H1 (cell line): ENCODE data around the gene CHSY1. TPM values are rescaled to one million over a fixed set of nuclear protein-coding genes. Genes with fewer than 3 reads are reported as not detected.

ENCODE experiments used
- CTCF ChIA-PET: fragments of 300-600 bp; sonication (Branson Sonifier 250); formaldehyde crosslinking; loops from one replicate; lab custom pipeline; 2021; ENCODE audit not compliant: partially characterized antibody; lab: Charles Lee
- POLR2A ChIA-PET: fragments of 300-600 bp; sonication (Branson Sonifier 250); formaldehyde crosslinking; loops from one replicate; lab custom pipeline; 2021; ENCODE audit warnings: inconsistent platforms; ENCODE audit not compliant: partially characterized antibody; lab: Charles Lee
- DNase-seq, 2 experiments: peaks; one replicate each; pipeline versions ENCODE4 v3.0.0 to v3.0.0-alpha.2; 2010 to 2022; ENCODE audit warnings: low spot score in 2 of 2, low read depth in 1 of 2, mixed read lengths in 1 of 2
- FAIRE-seq: peaks from 2 replicates; lab custom pipeline; 2011; peaks lifted over from hg19 to GRCh38; lab: Jason Lieb, UNC
- H2AFZ ChIP-seq: 2 replicates; pipeline ENCODE4 v1.8.1; 2012; ENCODE audit warnings: low read length, inconsistent platforms
- H2AK5ac ChIP-seq: 2 replicates; pipeline ENCODE4 v1.6.1; 2013; ENCODE audit warnings: low read depth, low read length
- H2BK120ac ChIP-seq: replicated peaks from 2 replicates; pipeline ENCODE3; 2013; ENCODE audit warnings: low read depth, low read length, inconsistent platforms
- H2BK12ac ChIP-seq: 2 replicates; pipeline ENCODE4 v1.6.1; 2013; ENCODE audit warnings: low read depth, low read length
- H2BK15ac ChIP-seq: 2 replicates; pipeline ENCODE4 v1.6.1; 2013; ENCODE audit warnings: low read length
- H2BK20ac ChIP-seq: 2 replicates; pipeline ENCODE4 v1.6.1; 2013; ENCODE audit warnings: low read length
- H2BK5ac ChIP-seq: 2 replicates; pipeline ENCODE4 v1.6.1; 2013; ENCODE audit warnings: low read depth, low read length
- H3K14ac ChIP-seq: 2 replicates; pipeline ENCODE4 v1.6.1; 2013; ENCODE audit warnings: inconsistent platforms; ENCODE audit not compliant: insufficient read length
- H3K18ac ChIP-seq: 2 replicates; pipeline ENCODE4 v1.6.1; 2013; ENCODE audit warnings: low read length; ENCODE audit errors: extremely low read depth
- H3K23ac ChIP-seq: 2 replicates; pipeline ENCODE4 v1.6.1; 2013; ENCODE audit warnings: inconsistent platforms; ENCODE audit not compliant: insufficient read length
- H3K23me2 ChIP-seq: 2 replicates; pipeline ENCODE4 v1.6.1; 2013; ENCODE audit warnings: low read depth, low read length
- H3K27ac ChIP-seq: 2 replicates; pipeline ENCODE4 v1.6.1; 2011; ENCODE audit warnings: low read depth, low read length, inconsistent platforms
- H3K27me3 ChIP-seq, 4 experiments: replicated peaks in 1 of 4; 1 replicate in 1 of 4; 2 replicates in 3 of 4; pipeline versions ENCODE4 v1.6.1 to v1.8.1; 2011 to 2013; ENCODE audit warnings: low read length in 3 of 4, mild to moderate bottlenecking in 3 of 4, inconsistent platforms in 2 of 4, mixed read lengths in 2 of 4, moderate library complexity in 1 of 4; ENCODE audit not compliant: control insufficient read depth in 3 of 4, insufficient read depth in 3 of 4; ENCODE audit errors: extremely low read depth in 1 of 4
- H3K36me3 ChIP-seq, 4 experiments: 2 replicates each; pipeline versions ENCODE4 v1.6.1 to v1.8.1; 2011 to 2013; ENCODE audit warnings: mild to moderate bottlenecking in 4 of 4, low read length in 3 of 4, moderate library complexity in 2 of 4, control low read depth in 1 of 4, inconsistent platforms in 1 of 4; ENCODE audit not compliant: insufficient read depth in 4 of 4, control insufficient read depth in 2 of 4
- H3K4ac ChIP-seq: replicated peaks from 2 replicates; pipeline ENCODE3; 2013; ENCODE audit warnings: low read length, low read depth, mixed read lengths, inconsistent platforms; ENCODE audit not compliant: insufficient read length
- H3K4me1 ChIP-seq, 4 experiments: replicated peaks in 1 of 4; 1 replicate in 1 of 4; 2 replicates in 3 of 4; pipeline versions ENCODE4 v1.6.1 to v1.8.1; 2011 to 2013; ENCODE audit warnings: low read length in 3 of 4, inconsistent platforms in 2 of 4, mixed read lengths in 1 of 4; ENCODE audit not compliant: insufficient read depth in 4 of 4, control insufficient read depth in 3 of 4
- H3K4me2 ChIP-seq, 2 experiments: 2 replicates each; pipeline versions ENCODE4 v1.6.1 to v1.8.1; 2011 to 2013; ENCODE audit warnings: low read depth in 2 of 2, low read length in 2 of 2, control low read depth in 1 of 2, inconsistent platforms in 1 of 2, mild to moderate bottlenecking in 1 of 2; ENCODE audit not compliant: insufficient read depth in 1 of 2
- H3K4me3 ChIP-seq, 4 experiments: fragments of 200-600, 300-600 bp in 1 of 4; sonication (generic), shearing (Covaris generic), sonication (Bioruptor Twin) in 1 of 4; 2 replicates each; pipeline versions ENCODE4 v1.5.1 to v1.8.1; 2011 to 2016; ENCODE audit warnings: low read length in 4 of 4, low read depth in 3 of 4, control low read depth in 2 of 4, inconsistent platforms in 2 of 4, mild to moderate bottlenecking in 2 of 4, mixed read lengths in 1 of 4, moderate library complexity in 1 of 4; ENCODE audit not compliant: insufficient read depth in 2 of 4; ENCODE audit errors: extremely low read depth in 1 of 4
- H3K56ac ChIP-seq: replicated peaks from 2 replicates; pipeline ENCODE3; 2013; ENCODE audit warnings: low read depth, mild to moderate bottlenecking, mixed read lengths, low read length, inconsistent platforms; ENCODE audit not compliant: insufficient read length
- H3K79me1 ChIP-seq: 2 replicates; pipeline ENCODE4 v1.6.1; 2013; ENCODE audit warnings: low read depth, low read length, control low read depth
- H3K79me2 ChIP-seq, 2 experiments: 2 replicates each; pipeline versions ENCODE4 v1.6.1 to v1.8.1; 2012 to 2013; ENCODE audit warnings: low read length in 2 of 2, mild to moderate bottlenecking in 2 of 2, inconsistent platforms in 1 of 2; ENCODE audit not compliant: insufficient read depth in 2 of 2, control insufficient read depth in 1 of 2
- H3K9ac ChIP-seq, 4 experiments: replicated peaks in 1 of 4; 1 replicate in 1 of 4; 2 replicates in 3 of 4; pipeline versions ENCODE4 v1.6.1 to v1.8.1; 2011 to 2013; ENCODE audit warnings: low read depth in 3 of 4, low read length in 3 of 4, control low read depth in 2 of 4, mild to moderate bottlenecking in 2 of 4, moderate library complexity in 2 of 4, inconsistent platforms in 1 of 4; ENCODE audit errors: extremely low read depth in 1 of 4
- H3K9me3 ChIP-seq, 2 experiments: 2 replicates each; pipeline versions ENCODE4 v1.6.1 to v1.8.1; 2012 to 2013; ENCODE audit warnings: mild to moderate bottlenecking in 2 of 2, moderate library complexity in 2 of 2, control low read depth in 1 of 2, inconsistent platforms in 1 of 2, low read depth in 1 of 2, low read length in 1 of 2, mixed read lengths in 1 of 2; ENCODE audit not compliant: insufficient read depth in 2 of 2
- H4K20me1 ChIP-seq, 2 experiments: replicated peaks in 1 of 2; 2 replicates each; pipeline versions ENCODE3 to v1.8.1; 2011 to 2013; ENCODE audit warnings: inconsistent platforms in 2 of 2, low read length in 2 of 2, mild to moderate bottlenecking in 1 of 2; ENCODE audit not compliant: insufficient read depth in 2 of 2, control insufficient read depth in 1 of 2
- H4K5ac ChIP-seq: 2 replicates; pipeline ENCODE4 v1.6.1; 2013; ENCODE audit warnings: low read length, low read depth, mixed read lengths, inconsistent platforms; ENCODE audit not compliant: insufficient read length
- H4K8ac ChIP-seq: 2 replicates; pipeline ENCODE4 v1.8.0; 2013; ENCODE audit warnings: mild to moderate bottlenecking, moderate library complexity, low read length, inconsistent platforms; ENCODE audit not compliant: insufficient read depth; ENCODE audit errors: extremely low read depth
- H4K91ac ChIP-seq: replicated peaks from 2 replicates; pipeline ENCODE3; 2013; ENCODE audit warnings: low read length, mixed read lengths, inconsistent platforms; ENCODE audit not compliant: insufficient read length
- CREB1 ChIP-seq: IDR thresholded peaks from 2 replicates; pipeline ENCODE4 v1.6.1; 2012; ENCODE audit warnings: inconsistent platforms
- EGR1 ChIP-seq: IDR thresholded peaks from 2 replicates; pipeline ENCODE4 v1.6.1; 2011; ENCODE audit warnings: low read depth, low read length, borderline replicate concordance
- NRF1 ChIP-seq: IDR thresholded peaks from 2 replicates; pipeline ENCODE4 v1.6.1; 2011; ENCODE audit warnings: mild to moderate bottlenecking, low read depth, low read length, improper control_type of control experiment
- POLR2AphosphoS5 ChIP-seq: IDR thresholded peaks from 2 replicates; pipeline ENCODE4 v1.6.1; 2011; ENCODE audit warnings: low read depth, low read length
- RBBP5 ChIP-seq: IDR thresholded peaks from 2 replicates; pipeline ENCODE4 v1.7.1; 2012; ENCODE audit warnings: low read depth, mild to moderate bottlenecking, inconsistent platforms, low read length, moderate library complexity, borderline replicate concordance
- SIX5 ChIP-seq: IDR thresholded peaks from 2 replicates; pipeline ENCODE4 v1.6.1; 2011; ENCODE audit warnings: mild to moderate bottlenecking, low read depth, low read length
- SP2 ChIP-seq: IDR thresholded peaks from 2 replicates; pipeline ENCODE4 v1.6.1; 2012; ENCODE audit warnings: mild to moderate bottlenecking, low read length, inconsistent platforms
- TBP ChIP-seq: IDR thresholded peaks from 2 replicates; pipeline ENCODE4 v1.6.1; 2011; ENCODE audit warnings: low read depth, low read length, improper control_type of control experiment
- TEAD4 ChIP-seq: IDR thresholded peaks from 2 replicates; pipeline ENCODE4 v1.6.1; 2012; ENCODE audit warnings: low read depth, low read length, inconsistent platforms, mixed read lengths
- ZNF274 ChIP-seq: IDR thresholded peaks from 2 replicates; pipeline ENCODE4 v1.7.0; 2012; ENCODE audit warnings: low read length, borderline replicate concordance; ENCODE audit errors: extremely low read depth
- whole genome bisulfite sequencing, 2 experiments: shearing (Covaris generic) in 1 of 2; methylation state at CpG; one replicate each; pipeline versions ENCODE4 v1.1.6 to v1.1.7; 2013 to 2015; ENCODE audit warnings: low lambda C conversion rate in 2 of 2, mixed read lengths in 2 of 2, inconsistent platforms in 1 of 2, low coverage in 1 of 2, missing lambda C conversion rate in 1 of 2; ENCODE audit not compliant: insufficient replicate concordance in 2 of 2, insufficient coverage in 1 of 2, insufficient read length in 1 of 2; ENCODE audit errors: extremely low coverage in 1 of 2, missing lambda C conversion rate in 1 of 2; 5-methylcytosine and 5-hydroxymethylcytosine counted together
- polyA plus RNA-seq, 7 experiments: library from polyadenylated mRNA; depleted of rRNA in 3 of 7; stranded (reverse) in 5 of 7; unstranded in 2 of 7; fragments of >200 nt in 5 of 7; fragments of 200-250 nt in 2 of 7; gene quantifications; 1 replicate in 5 of 7; 2 replicates in 1 of 7; 4 replicates in 1 of 7; pipeline versions ENCODE4 v1.2.1 to v1.2.3, GENCODE V29; 2011 to 2013; ENCODE audit warnings: missing spikeins in 2 of 7, mixed read lengths in 2 of 7
- total RNA-seq: library from RNA; stranded (reverse); fragmentation: NEBNext Ultra II Directional; extraction: Animal tissue kit (Norgen Biotek cat#: 25700); gene quantifications from 2 replicates; pipeline ENCODE4 v1.2.1, GENCODE V29; 2021
- TF ChIP-seq, protein P1 (sequence below): IDR thresholded peaks from 2 replicates; pipeline ENCODE4 v1.6.1; 2011; ENCODE audit warnings: low read length, improper control_type of control experiment

CHSY1 gene
- total and polyA plus RNA-seq, 2 of the 8 experiments (the other 6 are each of a cell fraction or from before 2014, with no cell fraction given) = 24.9 to 60.7 TPM

DNA sequence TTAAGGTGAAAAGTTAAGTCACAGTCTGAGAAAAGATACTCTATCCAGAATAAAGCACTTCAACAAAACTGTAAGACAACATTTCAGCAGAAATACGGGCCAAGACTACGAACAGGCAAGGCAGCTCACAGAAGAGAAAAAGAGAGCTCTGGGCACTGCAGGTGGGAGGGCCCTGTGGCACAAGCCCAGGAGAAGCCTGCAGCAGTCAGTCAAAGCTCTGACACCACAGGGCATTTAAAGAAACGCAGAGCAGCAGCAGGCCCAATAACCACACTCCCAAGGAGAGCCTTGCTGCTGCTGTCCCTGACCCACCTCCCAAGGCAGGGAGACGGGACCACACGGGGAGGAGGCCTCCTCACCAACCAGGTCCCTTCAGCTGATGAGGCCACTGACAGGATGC is 19.2 kb downstream of the CHSY1 start:
- no peak overlapping the region for H3K4me2 ChIP-seq
- no peak overlapping the region; the same call in 1 of the 2 replicates for H2BK5ac ChIP-seq
- TF ChIP-seq TEAD4 = no peak
- no peak for TF ChIP-seq SP2
- no peak for TF ChIP-seq TBP
- no peak for TF ChIP-seq POLR2AphosphoS5
- no peak for TF ChIP-seq SIX5
- TF ChIP-seq ZNF274 = no peak
- no peak for TF ChIP-seq EGR1
- TF ChIP-seq, protein P1, sequence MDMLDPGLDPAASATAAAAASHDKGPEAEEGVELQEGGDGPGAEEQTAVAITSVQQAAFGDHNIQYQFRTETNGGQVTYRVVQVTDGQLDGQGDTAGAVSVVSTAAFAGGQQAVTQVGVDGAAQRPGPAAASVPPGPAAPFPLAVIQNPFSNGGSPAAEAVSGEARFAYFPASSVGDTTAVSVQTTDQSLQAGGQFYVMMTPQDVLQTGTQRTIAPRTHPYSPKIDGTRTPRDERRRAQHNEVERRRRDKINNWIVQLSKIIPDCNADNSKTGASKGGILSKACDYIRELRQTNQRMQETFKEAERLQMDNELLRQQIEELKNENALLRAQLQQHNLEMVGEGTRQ = no peak
- TF ChIP-seq CREB1 = no peak
- no peak for TF ChIP-seq RBBP5
- TF ChIP-seq NRF1 = no peak
- no peak overlapping the region for H4K5ac ChIP-seq
- H2AK5ac ChIP-seq = no peak overlapping the region
- H2BK15ac ChIP-seq = no peak overlapping the region
- peaks cover 12 to 93% of the 10 kb centered on the region in 2 experiments for H3K79me2 ChIP-seq
- ChIA-PET CTCF (interaction anchor here (0.6 to 2.1 kb wide), 10 partner anchors 10 to 224 kb away, joined by 3 to 10 read pairs (median 4); no protein-coding TSS in a partner anchor), POLR2A (interaction anchor here (0.6 kb wide), 1 partner anchor 16 kb away, joined by 3 read pairs; no protein-coding TSS in a partner anchor)
- no peak overlapping the region for H3K4me3 ChIP-seq
- no peak overlapping the region for H3K4ac ChIP-seq
- no peak overlapping the region for H4K8ac ChIP-seq
- no peak overlapping the region for H2BK120ac ChIP-seq
- no peak overlapping the region for H3K27ac ChIP-seq
- peak overlapping the region in 1 of 4 experiments; percentile 50; a peak in 1 of 7 replicates for H3K9ac ChIP-seq
- WGBS, 2 experiments = 81% methylated on average over 5 of the region's 5 CpGs; no CpG with 5 or more reads in 1 of the 2 experiments
- no peak overlapping the region for H4K91ac ChIP-seq
- H3K9me3 ChIP-seq = no peaks in the 10 kb centered on the region
- DNase-seq = no peak
- H3K36me3 ChIP-seq = peaks cover 0 to 18% (median 8%) of the 10 kb centered on the region in 4 experiments; a peak in 4 of 8 replicates
- H2BK20ac ChIP-seq = no peak overlapping the region
- no peak overlapping the region for H2AFZ ChIP-seq
- no peak overlapping the region for H3K23ac ChIP-seq
- H2BK12ac ChIP-seq = no peak overlapping the region
- peaks cover 22% of the 10 kb centered on the region for H3K79me1 ChIP-seq
- H3K56ac ChIP-seq = no peak overlapping the region
- H3K23me2 ChIP-seq = no peaks in the 10 kb centered on the region
- peaks cover 9 to 16% of the 10 kb centered on the region in 2 experiments for H4K20me1 ChIP-seq
- FAIRE-seq = no peak
- H3K4me1 ChIP-seq = peaks cover 0 to 4% (median under 1%) of the 10 kb centered on the region in 4 experiments; a peak in 2 of 7 replicates
- no peak overlapping the region for H3K18ac ChIP-seq
- H3K14ac ChIP-seq = no peak overlapping the region
- H3K27me3 ChIP-seq = no peaks in the 10 kb centered on the region
